CD14-positive monocyte (primary cell): ENCODE results near the gene USP48. TPM values are rescaled to one million over a fixed set of nuclear protein-coding genes. Genes with fewer than 3 reads are reported as not detected.

Source experiments
- DNase-seq, 3 donors: peaks; one replicate each; pipeline ENCODE4 v3.0.0-alpha.2; 2011 to 2022
- H2AFZ ChIP-seq: 2 replicates; pipeline ENCODE4 v1.6.0; 2012; ENCODE audit warnings: mild to moderate bottlenecking, low read depth, low read length, inconsistent platforms; ENCODE audit not compliant: insufficient read depth, poor library complexity, severe bottlenecking
- H3K27ac ChIP-seq, 2 donors: 1 replicate in 1 of 2; 2 replicates in 1 of 2; pipeline ENCODE4 v1.5.1; 2012 to 2013; ENCODE audit warnings: low read length in 2 of 2, control low read depth in 1 of 2, inconsistent platforms in 1 of 2, low read depth in 1 of 2, mild to moderate bottlenecking in 1 of 2
- H3K27me3 ChIP-seq, 2 donors: one replicate each; pipeline versions ENCODE4 v1.6.0 to v1.6.1; 2011 to 2013; ENCODE audit warnings: low read length in 2 of 2; ENCODE audit not compliant: control insufficient read depth in 2 of 2, insufficient read depth in 2 of 2
- H3K36me3 ChIP-seq, 2 donors: replicated peaks in 1 of 2; 1 replicate in 1 of 2; 2 replicates in 1 of 2; pipeline versions ENCODE4 v1.5.1 to v1.6.1; 2012 to 2013; ENCODE audit warnings: low read length in 2 of 2, control low read depth in 1 of 2, inconsistent platforms in 1 of 2, mild to moderate bottlenecking in 1 of 2; ENCODE audit not compliant: insufficient read depth in 2 of 2, control insufficient read depth in 1 of 2
- H3K4me1 ChIP-seq, 2 donors: 1 replicate in 1 of 2; 2 replicates in 1 of 2; pipeline versions ENCODE4 v1.5.1 to v1.6.1; 2012 to 2013; ENCODE audit warnings: low read length in 2 of 2, control low read depth in 1 of 2, inconsistent platforms in 1 of 2, mild to moderate bottlenecking in 1 of 2, moderate library complexity in 1 of 2; ENCODE audit not compliant: insufficient read depth in 2 of 2, control insufficient read depth in 1 of 2
- H3K4me2 ChIP-seq: replicated peaks from 2 replicates; pipeline ENCODE3; 2012; ENCODE audit warnings: low read length, moderate library complexity, mild to moderate bottlenecking; ENCODE audit not compliant: poor library complexity, severe bottlenecking; ENCODE audit errors: extremely low read depth
- H3K4me3 ChIP-seq, 3 experiments: fragments of 200-600 bp in 1 of 3; sonication (generic) in 1 of 3; replicated peaks in 1 of 3; 1 replicate in 2 of 3; 2 replicates in 1 of 3; pipeline ENCODE4 v1.5.1; 2011 to 2013; ENCODE audit warnings: low read length in 3 of 3, mild to moderate bottlenecking in 3 of 3, control low read depth in 2 of 3, low read depth in 2 of 3, inconsistent platforms in 1 of 3, moderate library complexity in 1 of 3
- H3K79me2 ChIP-seq: 2 replicates; pipeline ENCODE4 v1.6.0; 2012; ENCODE audit warnings: mild to moderate bottlenecking, control low read depth, inconsistent platforms, low read length, moderate library complexity; ENCODE audit not compliant: insufficient read depth
- H3K9ac ChIP-seq: 2 replicates; pipeline ENCODE4 v1.6.0; 2017; ENCODE audit warnings: low read length, mild to moderate bottlenecking; ENCODE audit not compliant: insufficient read depth, poor library complexity, severe bottlenecking
- H3K9me3 ChIP-seq, 2 donors: replicated peaks in 1 of 2; 1 replicate in 1 of 2; 2 replicates in 1 of 2; pipeline versions ENCODE4 v1.5.1 to v1.6.1; 2012 to 2013; ENCODE audit warnings: low read length in 2 of 2, control low read depth in 1 of 2; ENCODE audit not compliant: control insufficient read depth in 1 of 2, insufficient read depth in 1 of 2
- H4K20me1 ChIP-seq: 2 replicates; pipeline ENCODE4 v1.6.0; 2012; ENCODE audit warnings: mild to moderate bottlenecking, low read length, control low read depth, moderate library complexity; ENCODE audit not compliant: insufficient read depth
- H3K27ac Mint-ChIP-seq, 7 donors: one replicate each; pipeline ENCODE4 v1.8.0; 2020; ENCODE audit warnings: mild to moderate bottlenecking in 7 of 7, mixed read lengths in 7 of 7, moderate library complexity in 6 of 7, inconsistent platforms in 2 of 7
- H3K27me3 Mint-ChIP-seq, 3 donors: one replicate each; pipeline ENCODE4 v1.8.0; 2021 to 2022; ENCODE audit warnings: low read depth in 3 of 3, mild to moderate bottlenecking in 3 of 3, mixed read lengths in 3 of 3, moderate library complexity in 3 of 3, inconsistent platforms in 1 of 3
- H3K36me3 Mint-ChIP-seq, 2 donors: one replicate each; pipeline ENCODE4 v1.8.0; 2020; ENCODE audit warnings: mixed read lengths in 2 of 2, inconsistent platforms in 1 of 2, mild to moderate bottlenecking in 1 of 2
- H3K4me1 Mint-ChIP-seq: one replicate; pipeline ENCODE4 v1.8.0; 2020; ENCODE audit warnings: mild to moderate bottlenecking, mixed read lengths
- H3K4me3 Mint-ChIP-seq, 2 donors: one replicate each; pipeline ENCODE4 v1.8.0; 2020; ENCODE audit warnings: mild to moderate bottlenecking in 2 of 2, mixed read lengths in 2 of 2, moderate library complexity in 1 of 2
- H3K9me3 Mint-ChIP-seq, 7 donors: one replicate each; pipeline ENCODE4 v1.8.0; 2020 to 2022; ENCODE audit warnings: mixed read lengths in 7 of 7, mild to moderate bottlenecking in 6 of 7, moderate library complexity in 6 of 7, inconsistent platforms in 2 of 7
- CTCF ChIP-seq: fragments of 200-600 bp; IDR thresholded peaks from one replicate; pipeline ENCODE4 v1.8.0; 2022; ENCODE audit warnings: antibody characterized with exemption, mild to moderate bottlenecking
- WGBS: methylation state at CpG from one replicate; pipeline ENCODE4 v1.1.5; 2013; ENCODE audit warnings: missing lambda C conversion rate; ENCODE audit not compliant: insufficient coverage; 5-methylcytosine and 5-hydroxymethylcytosine counted together
- intact Hi-C, 2 donors: fragments of 100-400 bp; cut with micrococcal nuclease; formaldehyde crosslinking; loops; one replicate each; pipeline versions ENCODE4 v1.15.0 to v1.15.1; 2023
- polyA plus RNA-seq, 3 donors: library from polyadenylated mRNA; depleted of rRNA in 1 of 3; unstranded in 2 of 3; stranded (reverse) in 1 of 3; fragments of 300-500 nt in 2 of 3; fragments of >200 nt in 1 of 3; fragmentation: Illumina TruSeq in 2 of 3; gene quantifications; 1 replicate in 2 of 3; 2 replicates in 1 of 3; pipeline ENCODE4 v1.2.3, GENCODE V29; 2012 to 2021

The USP48 gene
- polyA plus RNA-seq, 3 donors: 26.5 to 40.2 (median 34.3) TPM

- Mint-ChIP-seq H3K36me3 (peaks cover 0 to 2% of the 10 kb centered on the region in 2 donors), H3K4me3 (no peak overlapping the region), H3K9me3 (peaks cover 0 to 11% (median 4%) of the 10 kb centered on the region in 7 donors), H3K27ac (no peak overlapping the region), H3K27me3 (peaks cover 46 to 64% (median 52%) of the 10 kb centered on the region in 3 donors), H3K4me1 (peaks cover 9% of the 10 kb centered on the region)
- peaks cover 0 to 5% of the 10 kb centered on the region in 2 donors for H3K4me1 ChIP-seq
- peaks cover 23 to 40% of the 10 kb centered on the region in 2 donors for H3K27me3 ChIP-seq
- no peak overlapping the region for H2AFZ ChIP-seq
- H3K36me3 ChIP-seq: no peaks in the 10 kb centered on the region
- WGBS: 100% methylated on average over 2 of the region's 4 CpGs
- H3K27ac ChIP-seq: no peak overlapping the region
- DNase-seq: no peak
- no peaks in the 10 kb centered on the region for H4K20me1 ChIP-seq
- peaks cover 0 to 11% of the 10 kb centered on the region in 2 donors for H3K9me3 ChIP-seq
- intact Hi-C loops: no loop called here
- no peak overlapping the region for H3K4me2 ChIP-seq
- H3K9ac ChIP-seq: no peak overlapping the region
- no peak for TF ChIP-seq CTCF
- no peaks in the 10 kb centered on the region for H3K79me2 ChIP-seq
- no peak overlapping the region for H3K4me3 ChIP-seq
Measured at GRCh38 chr1:21655259-21655658, 127.7 kb downstream of the USP48 start.

DNA sequence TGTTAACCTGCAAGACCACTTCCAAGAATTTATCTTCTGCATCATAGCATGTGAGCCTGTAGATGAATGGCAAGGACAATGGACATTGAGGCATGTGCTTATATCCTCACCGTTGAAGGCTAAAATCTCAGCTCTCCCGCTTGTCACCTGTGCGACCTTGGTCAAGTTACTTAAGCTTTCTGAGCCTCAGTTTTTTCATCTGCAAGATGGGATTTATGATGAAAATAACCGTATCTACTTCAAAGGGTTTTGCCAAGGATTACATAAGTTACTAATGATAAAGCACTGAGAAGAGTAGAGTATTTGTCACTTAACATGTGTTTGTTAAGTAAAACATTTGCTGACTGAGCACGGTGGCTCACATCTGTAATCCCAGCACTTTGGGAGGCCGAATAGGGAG lies 128.7 kb downstream of the USP48 start:
- Histone ChIP-seq H3K27ac (no peak overlapping the region), H3K9ac (no peak overlapping the region), H3K4me1 (peaks cover 0 to 1% of the 10 kb centered on the region in 2 donors), H3K36me3 (no peaks in the 10 kb centered on the region), H4K20me1 (no peaks in the 10 kb centered on the region), H3K27me3 (peaks cover 17 to 41% of the 10 kb centered on the region in 2 donors), H3K4me2 (no peak overlapping the region), H3K4me3 (no peak overlapping the region), H3K9me3 (peaks cover 0 to 11% of the 10 kb centered on the region in 2 donors), H3K79me2 (no peaks in the 10 kb centered on the region), H2AFZ (no peak overlapping the region)
- no peak for DNase-seq
- no peak overlapping the region for H3K27ac Mint-ChIP-seq
- peaks cover 0 to 11% (median 4%) of the 10 kb centered on the region in 7 donors for H3K9me3 Mint-ChIP-seq
- 89% methylated on average over 3 of the region's 6 CpGs for WGBS
- no peak overlapping the region for H3K4me3 Mint-ChIP-seq
- peaks cover 6% of the 10 kb centered on the region for H3K4me1 Mint-ChIP-seq
- no peak for TF ChIP-seq CTCF
- peaks cover 0 to 2% of the 10 kb centered on the region in 2 donors for H3K36me3 Mint-ChIP-seq
- H3K27me3 Mint-ChIP-seq: peaks cover 47 to 63% (median 52%) of the 10 kb centered on the region in 3 donors
- intact Hi-C loops: no loop called here
